DND-41 (cell line): ENCODE data around the gene KIAA0040.

ENCODE experiments used
- ATAC-seq: fragments of 200-7000 bp; cut with Tn5 transposase; 3 replicates; pipeline ENCODE4 v1.9.1; 2021; ENCODE audit warnings: low read depth; ENCODE audit not compliant: insufficient read depth
- DNase-seq: peaks from one replicate; pipeline ENCODE4 v3.0.0-alpha.2; 2020
- H2AFZ ChIP-seq: 2 replicates; pipeline ENCODE4 v1.6.0; 2012; ENCODE audit warnings: low read depth, low read length
- H3K27ac ChIP-seq: 2 replicates; pipeline ENCODE4 v1.5.1; 2012; ENCODE audit warnings: low read length, inconsistent platforms
- H3K27me3 ChIP-seq: fragments of 200-600 bp; sonication (generic); 2 replicates; pipeline ENCODE4 v1.6.0; 2012; ENCODE audit warnings: low read length, mild to moderate bottlenecking, inconsistent platforms; ENCODE audit not compliant: insufficient read depth, poor library complexity
- H3K36me3 ChIP-seq: 2 replicates; pipeline ENCODE4 v1.5.1; 2012; ENCODE audit warnings: low read length, inconsistent platforms; ENCODE audit not compliant: insufficient read depth
- H3K4me1 ChIP-seq: 2 replicates; pipeline ENCODE4 v1.5.1; 2012; ENCODE audit warnings: mild to moderate bottlenecking, low read length; ENCODE audit not compliant: insufficient read depth
- H3K4me2 ChIP-seq: 2 replicates; pipeline ENCODE4 v1.6.0; 2012; ENCODE audit warnings: mild to moderate bottlenecking, moderate library complexity, low read length, inconsistent platforms; ENCODE audit not compliant: insufficient read depth
- H3K4me3 ChIP-seq, 2 experiments: fragments of 200-600 bp in 1 of 2; shearing (Covaris generic) in 1 of 2; 2 replicates each; pipeline ENCODE4 v1.5.1; 2012 to 2016; ENCODE audit warnings: inconsistent platforms in 2 of 2, low read length in 2 of 2, mild to moderate bottlenecking in 2 of 2, low read depth in 1 of 2, moderate library complexity in 1 of 2
- H3K79me2 ChIP-seq: 2 replicates; pipeline ENCODE4 v1.6.0; 2012; ENCODE audit warnings: low read length, inconsistent platforms; ENCODE audit not compliant: insufficient read depth
- H3K9ac ChIP-seq: 2 replicates; pipeline ENCODE4 v1.6.0; 2012; ENCODE audit warnings: low read depth, mild to moderate bottlenecking, inconsistent platforms, low read length, moderate library complexity
- H3K9me3 ChIP-seq: 2 replicates; pipeline ENCODE4 v1.5.1; 2012; ENCODE audit warnings: low read length, moderate library complexity, mild to moderate bottlenecking, inconsistent platforms; ENCODE audit not compliant: insufficient read depth, severe bottlenecking
- H4K20me1 ChIP-seq: 2 replicates; pipeline ENCODE4 v1.6.0; 2012; ENCODE audit warnings: low read length; ENCODE audit not compliant: insufficient read depth
- CTCF ChIP-seq: IDR thresholded peaks from 2 replicates; pipeline ENCODE4 v1.5.1; 2012; ENCODE audit warnings: borderline replicate concordance, low read length, moderate library complexity, mild to moderate bottlenecking; ENCODE audit not compliant: poor library complexity, severe bottlenecking; ENCODE audit errors: extremely low read depth
- EZH2 ChIP-seq: IDR thresholded peaks from 3 replicates; pipeline ENCODE4 v1.6.1; 2012; ENCODE audit warnings: borderline replicate concordance, low read depth, mild to moderate bottlenecking, moderate library complexity, low read length, inconsistent platforms; ENCODE audit not compliant: severe bottlenecking

The KIAA0040 gene

DNA sequence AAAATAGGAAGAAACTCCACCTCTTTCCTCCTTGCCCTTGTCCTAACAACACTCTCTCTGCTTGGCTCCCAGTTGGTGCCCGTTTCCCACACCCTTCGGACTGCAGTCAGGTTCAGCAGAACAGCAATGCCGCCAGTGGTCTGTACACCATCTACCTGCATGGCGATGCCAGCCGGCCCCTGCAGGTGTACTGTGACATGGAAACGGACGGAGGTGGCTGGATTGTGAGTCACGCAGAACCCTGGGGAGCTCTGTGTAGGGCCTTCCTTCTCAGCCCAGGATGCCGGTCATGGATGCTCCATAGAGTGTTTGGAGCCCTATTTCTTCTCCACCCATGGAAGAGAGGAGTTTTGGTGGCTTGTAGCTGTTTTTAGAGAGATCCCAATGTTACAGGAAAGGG is 64.1 kb downstream of the KIAA0040 start:
- H3K79me2 ChIP-seq, result no peaks in the 10 kb centered on the region
- no peak for DNase-seq
- H3K9ac ChIP-seq, result no peak overlapping the region
- H3K36me3 ChIP-seq, result no peaks in the 10 kb centered on the region
- no peaks in the 10 kb centered on the region for H3K9me3 ChIP-seq
- H3K27ac ChIP-seq, result no peak overlapping the region
- H2AFZ ChIP-seq, result no peak overlapping the region
- peaks cover 7% of the 10 kb centered on the region; the same call in 1 of the 2 replicates for H3K4me1 ChIP-seq
- H3K4me2 ChIP-seq, result no peak overlapping the region
- no peaks in the 10 kb centered on the region for H4K20me1 ChIP-seq
- no peak for ATAC-seq
- no peak for TF ChIP-seq CTCF
- TF ChIP-seq EZH2, result no peak
- H3K4me3 ChIP-seq, result no peak overlapping the region
- peaks cover 3% of the 10 kb centered on the region for H3K27me3 ChIP-seq

DNA sequence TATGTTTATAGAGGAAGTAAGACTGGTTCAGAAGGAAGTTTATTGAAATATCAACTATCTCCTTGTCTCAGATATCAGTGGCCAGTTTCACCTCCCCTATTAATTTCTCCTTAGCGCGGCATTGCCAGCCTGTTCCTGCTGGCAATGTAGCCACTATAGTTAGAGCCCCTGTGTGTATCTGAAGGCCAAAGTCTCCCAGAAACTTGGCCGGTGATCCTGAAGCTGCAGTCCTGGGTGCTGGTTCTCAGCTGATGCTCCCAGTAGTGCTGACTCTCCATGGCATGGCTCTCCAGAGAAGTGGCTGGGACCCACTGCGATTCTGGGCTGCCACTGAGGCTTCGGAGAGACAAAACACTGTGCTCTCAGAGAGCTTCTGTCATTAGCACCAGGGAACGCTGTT is 65.0 kb downstream of the KIAA0040 start:
- Histone ChIP-seq H3K27ac (no peak overlapping the region), H3K9ac (no peak overlapping the region), H3K27me3 (peaks cover 3% of the 10 kb centered on the region), H3K4me1 (peaks cover 7% of the 10 kb centered on the region; the same call in 1 of the 2 replicates), H3K4me2 (no peak overlapping the region), H3K36me3 (no peaks in the 10 kb centered on the region), H4K20me1 (no peaks in the 10 kb centered on the region), H2AFZ (no peak overlapping the region), H3K9me3 (no peaks in the 10 kb centered on the region), H3K79me2 (no peaks in the 10 kb centered on the region), H3K4me3 (no peak overlapping the region)
- no peak for TF ChIP-seq EZH2
- no peak for TF ChIP-seq CTCF
- no peak for DNase-seq
- no peak for ATAC-seq

GRCh38 chr1:175126347-175126746 is 66.2 kb downstream of the KIAA0040 start:
- no peak overlapping the region for H2AFZ ChIP-seq
- H3K36me3 ChIP-seq, result no peaks in the 10 kb centered on the region

More at GRCh38 chr1:175126347-175126746, 66.2 kb downstream of the KIAA0040 start:
- H3K4me3 ChIP-seq, result no peak overlapping the region
- DNase-seq (no peak), ATAC-seq (no peak)
- H3K4me1 ChIP-seq, result peaks cover 7% of the 10 kb centered on the region; the same call in 1 of the 2 replicates
- H4K20me1 ChIP-seq, result no peaks in the 10 kb centered on the region
- H3K79me2 ChIP-seq, result no peaks in the 10 kb centered on the region
- no peak overlapping the region for H3K9ac ChIP-seq
- no peak overlapping the region for H3K4me2 ChIP-seq
- no peak overlapping the region for H3K27ac ChIP-seq
- H3K9me3 ChIP-seq, result no peaks in the 10 kb centered on the region
- TF ChIP-seq CTCF (no peak), EZH2 (no peak)
- H3K27me3 ChIP-seq, result peaks cover 3% of the 10 kb centered on the region
